HepG2 (cell line): ENCODE measurements around the gene HNRNPM. TPM values are rescaled to one million over a fixed set of nuclear protein-coding genes. Genes with fewer than 3 reads are reported as not detected.

Experiments used
- ATF6 ChIP-seq: sonication (generic); formaldehyde crosslinking; conservative IDR thresholded peaks from 2 replicates; pipeline ENCODE4 v1.4.0; 2020; ENCODE audit warnings: missing genetic modification reagents
- E2F5 ChIP-seq: sonication (generic); formaldehyde crosslinking; conservative IDR thresholded peaks from 2 replicates; pipeline ENCODE4 v1.4.0; 2020; ENCODE audit warnings: missing genetic modification reagents
- GABPA ChIP-seq, 2 experiments: IDR thresholded peaks; 2 replicates each; pipeline ENCODE4 v1.6.1; 2011 to 2016; ENCODE audit warnings: low read depth in 2 of 2, low read length in 1 of 2, missing biosample characterization in 1 of 2, missing genetic modification characterization in 1 of 2
- MAFK ChIP-seq, 2 experiments: IDR thresholded peaks in 1 of 2; conservative IDR thresholded peaks in 1 of 2; 2 replicates each; pipeline ENCODE4 v1.6.1; 2011; ENCODE audit warnings: improper control_type of control experiment in 2 of 2, low read length in 2 of 2
- MED13 ChIP-seq: sonication (generic); formaldehyde crosslinking; IDR thresholded peaks from 2 replicates; pipeline ENCODE4 v1.5.0; 2020; ENCODE audit warnings: missing genetic modification reagents
- MIXL1 ChIP-seq: IDR thresholded peaks from 2 replicates; pipeline ENCODE4 v1.6.1; 2016
- SOX13 ChIP-seq, 3 experiments: fragments of 450-650 bp in 1 of 3; sonication (generic) in 1 of 3; formaldehyde crosslinking in 1 of 3; IDR thresholded peaks in 2 of 3; conservative IDR thresholded peaks in 1 of 3; 2 replicates each; pipeline versions ENCODE4 v1.5.0 to v1.6.1; 2016 to 2020; ENCODE audit warnings: antibody characterized with exemption in 1 of 3, mild to moderate bottlenecking in 1 of 3, missing compliant biosample characterization in 1 of 3, missing genetic modification reagents in 1 of 3, moderate library complexity in 1 of 3
- ZNF276 ChIP-seq: sonication (generic); formaldehyde crosslinking; IDR thresholded peaks from 2 replicates; pipeline ENCODE4 v1.4.0; 2020; ENCODE audit warnings: mild to moderate bottlenecking, low read depth, missing genetic modification reagents
- ZNF431 ChIP-seq: sonication (generic); formaldehyde crosslinking; IDR thresholded peaks from 2 replicates; pipeline ENCODE4 v1.9.0; 2022; ENCODE audit warnings: missing genetic modification reagents, low read depth, mild to moderate bottlenecking, borderline replicate concordance
- ZNF552 ChIP-seq: sonication (generic); formaldehyde crosslinking; IDR thresholded peaks from 2 replicates; pipeline ENCODE4 v1.9.0; 2022; ENCODE audit warnings: missing genetic modification reagents, mild to moderate bottlenecking, borderline replicate concordance
- ZNF562 ChIP-seq: sonication (generic); formaldehyde crosslinking; IDR thresholded peaks from 2 replicates; pipeline ENCODE4 v1.8.0; 2022; ENCODE audit warnings: missing genetic modification reagents, borderline replicate concordance
- ZSCAN20 ChIP-seq: sonication (generic); formaldehyde crosslinking; IDR thresholded peaks from 2 replicates; pipeline ENCODE4 v1.4.0; 2020; ENCODE audit warnings: missing genetic modification reagents, mild to moderate bottlenecking, borderline replicate concordance
- polyA plus RNA-seq, 8 experiments: library from polyadenylated mRNA; depleted of rRNA in 3 of 8; stranded (reverse) in 7 of 8; unstranded in 1 of 8; fragments of >200 nt; fragmentation: Illumina TruSeq in 4 of 8; extraction: Trizol in 4 of 8; gene quantifications; 2 replicates each; pipeline versions ENCODE4 v1.2.1 to v1.2.3, GENCODE V29; 2011 to 2016; ENCODE audit warnings: low read depth in 4 of 8, missing spikeins in 1 of 8, mixed read lengths in 1 of 8; ENCODE audit not compliant: insufficient read depth in 1 of 8
- total RNA-seq, 5 experiments: library from RNA; depleted of rRNA; stranded (reverse); fragments of >200 nt; fragmentation: Illumina TruSeq; extraction: Trizol; gene quantifications; 2 replicates each; pipeline ENCODE4 v1.2.3, GENCODE V29; 2016; ENCODE audit warnings: low read depth in 1 of 5
- TF ChIP-seq, protein P1 (sequence below), 2 experiments: sonication (generic) in 1 of 2; formaldehyde crosslinking in 1 of 2; IDR thresholded peaks; 2 replicates each; pipeline versions ENCODE4 v1.5.1 to v1.6.1; 2011 to 2020; ENCODE audit warnings: borderline replicate concordance in 1 of 2, low read depth in 1 of 2, low read length in 1 of 2, mild to moderate bottlenecking in 1 of 2, missing genetic modification reagents in 1 of 2, moderate library complexity in 1 of 2
- TF ChIP-seq, protein P2 (sequence below): sonication (generic); formaldehyde crosslinking; IDR thresholded peaks from 2 replicates; pipeline ENCODE4 v1.4.0; 2020; ENCODE audit warnings: missing genetic modification reagents, borderline replicate concordance

The HNRNPM gene
- total and polyA plus RNA-seq, 2 of the 13 experiments (the other 11 are each of a cell fraction or from before 2014, with no cell fraction given), result 56.7 to 102 TPM

DNA sequence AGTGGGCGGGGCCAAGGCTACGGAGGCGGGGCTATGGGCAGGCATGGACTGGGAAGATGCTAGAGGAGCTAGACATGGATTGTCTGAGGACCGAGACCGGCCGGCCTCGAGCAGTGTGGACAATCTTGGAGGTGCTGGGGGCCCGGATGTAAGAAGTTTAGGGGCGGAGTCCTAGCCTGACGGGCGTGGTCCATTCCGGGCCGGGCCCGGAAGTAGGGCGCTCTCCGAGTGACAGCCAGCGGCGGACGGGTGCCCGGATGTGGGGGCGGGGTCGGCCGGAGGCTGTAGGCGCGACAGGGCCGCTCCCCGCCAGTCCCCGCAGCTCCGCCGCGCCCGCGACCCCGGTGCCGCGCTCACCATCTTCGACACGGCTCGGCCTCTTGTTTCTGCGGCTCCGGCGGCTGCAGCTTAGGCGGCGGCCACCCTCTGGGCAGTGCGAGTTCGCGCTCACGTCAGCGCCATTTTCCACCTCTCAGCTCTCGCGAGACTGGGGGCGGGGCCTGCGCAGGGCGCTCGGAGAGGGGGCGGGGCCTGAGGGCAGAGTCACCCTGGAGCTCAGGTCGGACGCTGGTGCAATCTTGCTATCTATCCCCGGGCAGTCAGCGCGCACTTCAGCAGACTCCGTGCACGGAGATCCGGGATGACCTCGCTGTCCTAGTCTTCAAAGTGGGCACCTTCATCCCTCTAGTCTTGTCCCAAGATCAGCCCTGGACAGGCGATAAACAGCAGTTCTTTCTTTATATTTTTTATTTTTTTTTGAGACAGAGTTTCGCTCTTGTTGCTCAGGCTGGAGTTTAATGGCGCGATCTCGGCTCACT is 69.1 kb downstream of the HNRNPM start, which contains the start of gene ZNF414 (continued):
- TF ChIP-seq ZNF562 (CRISPR knock-in tag) (no peak), ZNF552 (CRISPR knock-in tag) (no peak), MED13 (no peak), MIXL1 (CRISPR knock-in tag) (no peak), ZSCAN20 (no peak), GABPA (IDR thresholded peaks at IDR 0.05; ENCODE audit: low read depth, low read length) (peak; percentile 72), GABPA (CRISPR knock-in tag; IDR thresholded peaks at IDR 0.05; ENCODE audit: low read depth) (peak; percentile 87), ZNF276 (CRISPR knock-in tag) (0 out of 2 replicates have a peak, but pooled peaks have one; percentile 55), ZNF431 (CRISPR knock-in tag) (no peak), ATF6 (CRISPR knock-in tag) (no peak), MAFK (conservative IDR thresholded peaks at IDR 0.05 in 1 of 2, IDR thresholded peaks at IDR 0.05 in 1 of 2; ENCODE audit: low read length in 2 of 2) (no peak), SOX13 (IDR thresholded peaks at IDR 0.05) (no peak), SOX13 (CRISPR knock-in tag; conservative IDR thresholded peaks at IDR 0.05 in 1 of 2, IDR thresholded peaks at IDR 0.05 in 1 of 2) (no peak; a peak in 1 of 4 replicates), E2F5 (CRISPR knock-in tag) (no peak)
- TF ChIP-seq, protein P1, sequence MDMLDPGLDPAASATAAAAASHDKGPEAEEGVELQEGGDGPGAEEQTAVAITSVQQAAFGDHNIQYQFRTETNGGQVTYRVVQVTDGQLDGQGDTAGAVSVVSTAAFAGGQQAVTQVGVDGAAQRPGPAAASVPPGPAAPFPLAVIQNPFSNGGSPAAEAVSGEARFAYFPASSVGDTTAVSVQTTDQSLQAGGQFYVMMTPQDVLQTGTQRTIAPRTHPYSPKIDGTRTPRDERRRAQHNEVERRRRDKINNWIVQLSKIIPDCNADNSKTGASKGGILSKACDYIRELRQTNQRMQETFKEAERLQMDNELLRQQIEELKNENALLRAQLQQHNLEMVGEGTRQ (IDR thresholded peaks at IDR 0.05; ENCODE audit: low read depth, low read length), result no peak
- TF ChIP-seq, protein P1 (CRISPR knock-in tag; IDR thresholded peaks at IDR 0.05; ENCODE audit: borderline replicate concordance), result no peak
- TF ChIP-seq, protein P2, sequence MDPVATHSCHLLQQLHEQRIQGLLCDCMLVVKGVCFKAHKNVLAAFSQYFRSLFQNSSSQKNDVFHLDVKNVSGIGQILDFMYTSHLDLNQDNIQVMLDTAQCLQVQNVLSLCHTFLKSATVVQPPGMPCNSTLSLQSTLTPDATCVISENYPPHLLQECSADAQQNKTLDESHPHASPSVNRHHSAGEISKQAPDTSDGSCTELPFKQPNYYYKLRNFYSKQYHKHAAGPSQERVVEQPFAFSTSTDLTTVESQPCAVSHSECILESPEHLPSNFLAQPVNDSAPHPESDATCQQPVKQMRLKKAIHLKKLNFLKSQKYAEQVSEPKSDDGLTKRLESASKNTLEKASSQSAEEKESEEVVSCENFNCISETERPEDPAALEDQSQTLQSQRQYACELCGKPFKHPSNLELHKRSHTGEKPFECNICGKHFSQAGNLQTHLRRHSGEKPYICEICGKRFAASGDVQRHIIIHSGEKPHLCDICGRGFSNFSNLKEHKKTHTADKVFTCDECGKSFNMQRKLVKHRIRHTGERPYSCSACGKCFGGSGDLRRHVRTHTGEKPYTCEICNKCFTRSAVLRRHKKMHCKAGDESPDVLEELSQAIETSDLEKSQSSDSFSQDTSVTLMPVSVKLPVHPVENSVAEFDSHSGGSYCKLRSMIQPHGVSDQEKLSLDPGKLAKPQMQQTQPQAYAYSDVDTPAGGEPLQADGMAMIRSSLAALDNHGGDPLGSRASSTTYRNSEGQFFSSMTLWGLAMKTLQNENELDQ, result no peak
